Panc1 (cell line): Measurements from ENCODE around the gene AHSG. TPM values are rescaled to one million over a fixed set of nuclear protein-coding genes. Genes with fewer than 3 reads are reported as not detected.

Experiments used
- ATAC-seq: fragments of 200-7000 bp; cut with Tn5 transposase; 2 replicates; pipeline ENCODE4 v1.9.1; 2020; ENCODE audit warnings: mild to moderate bottlenecking, moderate library complexity
- BruUV-seq: library from RNA; stranded (reverse); fragments of 400-500 nt; replicated peaks from 2 replicates; lab custom pipeline; 2021; lab: Mats Ljungman, UMichigan
- CTCF ChIA-PET: fragments of 300-600 bp; sonication (Branson Sonifier 250); formaldehyde crosslinking; loops from one replicate; lab custom pipeline; 2022; ENCODE audit warnings: antibody characterized with exemption; lab: Charles Lee
- POLR2A ChIA-PET: fragments of 300-600 bp; sonication (Branson Sonifier 250); formaldehyde crosslinking; loops from one replicate; lab custom pipeline; 2022; ENCODE audit warnings: antibody characterized with exemption; lab: Charles Lee
- DNase-seq: peaks from one replicate; pipeline ENCODE4 v3.0.0-alpha.2; 2010; ENCODE audit warnings: low read depth, low spot score
- H3K27ac ChIP-seq: 2 replicates; pipeline ENCODE4 v1.5.1; 2011; ENCODE audit warnings: mild to moderate bottlenecking, low read length, inconsistent platforms
- H3K27me3 ChIP-seq: fragments of 200-500 bp; sonication (Bioruptor generic); 2 replicates; pipeline ENCODE4 v1.6.0; 2014; ENCODE audit warnings: low read length, inconsistent platforms; ENCODE audit not compliant: control insufficient read depth, insufficient read depth
- H3K36me3 ChIP-seq: fragments of 200-500 bp; sonication (Bioruptor generic); 2 replicates; pipeline ENCODE4 v1.5.1; 2014; ENCODE audit warnings: inconsistent platforms, mild to moderate bottlenecking, low read length, moderate library complexity; ENCODE audit not compliant: control insufficient read depth, insufficient read depth
- H3K4me1 ChIP-seq: 2 replicates; pipeline ENCODE4 v1.5.1; 2011; ENCODE audit warnings: inconsistent platforms, mild to moderate bottlenecking, low read length, moderate library complexity; ENCODE audit not compliant: control insufficient read depth, insufficient read depth
- H3K4me3 ChIP-seq, 2 experiments: 2 replicates each; pipeline ENCODE4 v1.5.1; 2011 to 2012; ENCODE audit warnings: low read depth in 2 of 2, low read length in 2 of 2, mild to moderate bottlenecking in 2 of 2, inconsistent platforms in 1 of 2, moderate library complexity in 1 of 2
- H3K9me3 ChIP-seq: fragments of 200-500 bp; sonication (Bioruptor generic); 2 replicates; pipeline ENCODE4 v1.5.1; 2014; ENCODE audit warnings: low read depth, mild to moderate bottlenecking, inconsistent platforms, low read length, moderate library complexity; ENCODE audit not compliant: control insufficient read depth, insufficient read depth
- POLR2AphosphoS5 ChIP-seq: IDR thresholded peaks from 2 replicates; pipeline ENCODE4 v1.6.1; 2012; ENCODE audit warnings: mild to moderate bottlenecking, low read depth, low read length, moderate library complexity
- SIN3A ChIP-seq: IDR thresholded peaks from 2 replicates; pipeline ENCODE4 v1.6.1; 2012; ENCODE audit warnings: low read depth, mild to moderate bottlenecking, low read length, moderate library complexity, borderline replicate concordance; ENCODE audit not compliant: insufficient read depth
- TCF7L2 ChIP-seq: IDR thresholded peaks from 2 replicates; pipeline ENCODE4 v1.6.1; 2011; ENCODE audit warnings: mild to moderate bottlenecking, low read depth, low read length, inconsistent platforms
- in situ Hi-C: cut with HindIII; loops from 2 replicates; pipeline ENCODE4 v1.10.0; 2016; ENCODE audit warnings: low sequenced_read_pairs, low pct_unique_long_range_greater_than_20kb
- intact Hi-C: fragments of 100-400 bp; cut with micrococcal nuclease; formaldehyde crosslinking; loops from one replicate; pipeline ENCODE4 v1.10.0; 2022; ENCODE audit not compliant: unreplicated experiment
- total RNA-seq: library from RNA; stranded (reverse); gene quantifications from one replicate; pipeline ENCODE4 v1.2.1, GENCODE V29; 2021; ENCODE audit not compliant: unreplicated experiment
- TF ChIP-seq, protein P1 (sequence below): fragments of 450-650 bp; IDR thresholded peaks from 2 replicates; pipeline ENCODE4 v1.5.1; 2017; ENCODE audit warnings: mild to moderate bottlenecking
- TF ChIP-seq, protein P2 (sequence below), 2 experiments: IDR thresholded peaks; 2 replicates each; pipeline ENCODE4 v1.6.1; 2011 to 2012; ENCODE audit warnings: low read depth in 2 of 2, control low read depth in 1 of 2, low read length in 1 of 2, mild to moderate bottlenecking in 1 of 2, moderate library complexity in 1 of 2; ENCODE audit not compliant: insufficient read depth in 1 of 2

The AHSG gene
- total RNA-seq, 1 experiment from 2014 or later, result 0.85 TPM

DNA sequence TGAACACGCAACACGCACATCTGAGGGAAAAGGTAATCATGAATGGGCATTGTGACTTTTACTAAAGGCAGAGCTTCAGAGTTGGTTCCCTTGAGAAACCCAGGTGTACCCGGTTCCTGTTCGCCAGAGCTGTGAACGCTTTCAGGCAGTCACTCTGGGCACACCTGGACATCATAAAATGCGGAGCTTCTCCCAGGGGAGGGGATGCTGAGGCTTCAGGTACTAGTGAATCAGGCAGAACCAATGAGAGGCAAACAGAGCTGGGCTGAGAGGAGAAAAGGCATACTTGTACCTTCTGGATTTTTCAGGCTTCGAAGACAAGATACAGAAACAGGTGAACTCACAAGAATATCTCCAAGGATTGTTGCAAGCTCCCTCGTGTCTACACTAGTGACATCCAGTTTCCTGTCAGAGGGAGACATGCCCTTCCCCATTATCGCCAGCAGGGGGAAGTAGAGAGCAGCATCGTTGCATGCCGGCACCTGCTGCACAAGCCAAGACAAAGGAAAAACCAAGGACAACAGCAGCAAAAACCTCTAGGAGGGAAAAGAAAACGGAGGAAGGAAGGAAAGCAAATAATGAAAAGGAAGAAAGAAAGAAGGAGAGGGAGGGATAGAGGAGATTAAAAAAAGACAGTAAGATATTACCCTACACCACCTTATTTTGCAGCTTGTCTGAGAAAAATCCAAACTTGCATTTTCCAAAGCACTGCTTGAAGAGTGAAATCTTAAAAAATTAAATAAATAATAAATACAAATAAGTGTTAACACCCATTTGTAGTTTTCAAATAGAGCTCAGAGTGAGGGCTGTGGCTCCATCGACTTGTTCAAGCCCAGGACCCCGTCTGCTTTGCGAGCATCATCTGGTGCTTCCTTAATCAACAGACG lies 2.0 kb downstream of the AHSG start:
- no peak overlapping the region for H3K4me3 ChIP-seq
- no peak overlapping the region for H3K27ac ChIP-seq
- no peaks in the 10 kb centered on the region for H3K9me3 ChIP-seq
- BruUV-seq, result no TSS peak
- in situ Hi-C loops (no loop called here), intact Hi-C loops (loop anchor here (1.0 kb wide), 1 partner anchor 206 kb away; no protein-coding TSS in a partner anchor)
- no peak for TF ChIP-seq POLR2AphosphoS5
- TF ChIP-seq, protein P1, sequence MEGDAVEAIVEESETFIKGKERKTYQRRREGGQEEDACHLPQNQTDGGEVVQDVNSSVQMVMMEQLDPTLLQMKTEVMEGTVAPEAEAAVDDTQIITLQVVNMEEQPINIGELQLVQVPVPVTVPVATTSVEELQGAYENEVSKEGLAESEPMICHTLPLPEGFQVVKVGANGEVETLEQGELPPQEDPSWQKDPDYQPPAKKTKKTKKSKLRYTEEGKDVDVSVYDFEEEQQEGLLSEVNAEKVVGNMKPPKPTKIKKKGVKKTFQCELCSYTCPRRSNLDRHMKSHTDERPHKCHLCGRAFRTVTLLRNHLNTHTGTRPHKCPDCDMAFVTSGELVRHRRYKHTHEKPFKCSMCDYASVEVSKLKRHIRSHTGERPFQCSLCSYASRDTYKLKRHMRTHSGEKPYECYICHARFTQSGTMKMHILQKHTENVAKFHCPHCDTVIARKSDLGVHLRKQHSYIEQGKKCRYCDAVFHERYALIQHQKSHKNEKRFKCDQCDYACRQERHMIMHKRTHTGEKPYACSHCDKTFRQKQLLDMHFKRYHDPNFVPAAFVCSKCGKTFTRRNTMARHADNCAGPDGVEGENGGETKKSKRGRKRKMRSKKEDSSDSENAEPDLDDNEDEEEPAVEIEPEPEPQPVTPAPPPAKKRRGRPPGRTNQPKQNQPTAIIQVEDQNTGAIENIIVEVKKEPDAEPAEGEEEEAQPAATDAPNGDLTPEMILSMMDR, result peak; percentile 99
- ChIA-PET CTCF (interaction anchor here (0.5 to 1.1 kb wide), 10 partner anchors 10 to 207 kb away, joined by 3 to 17 read pairs (median 4); partner anchors contain the start of genes DNAJB11 and EIF4A2), POLR2A (interaction anchor here (0.7 kb wide), 1 partner anchor 462 kb away, joined by 3 read pairs; no protein-coding TSS in a partner anchor)
- peak; percentile 78 for DNase-seq
- H3K36me3 ChIP-seq, result no peaks in the 10 kb centered on the region
- H3K4me1 ChIP-seq, result 0 out of 2 replicates have a peak, but pooled peaks cover 6% of the 10 kb centered on the region
- peak; percentile 77 for ATAC-seq
- peaks cover 12% of the 10 kb centered on the region for H3K27me3 ChIP-seq

DNA sequence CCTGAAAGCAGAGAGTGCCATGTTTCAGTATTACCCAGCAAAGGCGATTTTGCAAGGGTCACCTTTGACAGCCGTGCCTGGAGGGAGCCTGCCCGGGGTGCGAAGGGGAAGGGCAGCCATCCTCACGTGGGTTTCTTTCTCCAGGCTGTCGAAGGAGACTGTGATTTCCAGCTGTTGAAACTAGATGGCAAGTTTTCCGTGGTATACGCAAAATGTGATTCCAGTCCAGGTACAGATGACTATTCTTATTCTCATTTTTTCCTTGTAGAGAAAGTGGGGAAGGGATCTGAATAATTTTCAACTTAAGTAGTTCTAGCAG lies 3.4 kb downstream of the AHSG start:
- intact Hi-C loops, result loop anchor here (2.0 kb wide), 1 partner anchor 137 kb away; no protein-coding TSS in a partner anchor
- in situ Hi-C loops, result no loop called here

More for the DNA sequence above, 3.4 kb downstream of the AHSG start:
- H3K4me3 ChIP-seq, result no peak overlapping the region
- no peak for DNase-seq
- no peak for ATAC-seq
- no peaks in the 10 kb centered on the region for H3K9me3 ChIP-seq
- no TSS peak for BruUV-seq
- H3K27ac ChIP-seq, result no peak overlapping the region
- TF ChIP-seq POLR2AphosphoS5 (no peak), TCF7L2 (no peak), SIN3A (no peak)
- TF ChIP-seq, protein P2, sequence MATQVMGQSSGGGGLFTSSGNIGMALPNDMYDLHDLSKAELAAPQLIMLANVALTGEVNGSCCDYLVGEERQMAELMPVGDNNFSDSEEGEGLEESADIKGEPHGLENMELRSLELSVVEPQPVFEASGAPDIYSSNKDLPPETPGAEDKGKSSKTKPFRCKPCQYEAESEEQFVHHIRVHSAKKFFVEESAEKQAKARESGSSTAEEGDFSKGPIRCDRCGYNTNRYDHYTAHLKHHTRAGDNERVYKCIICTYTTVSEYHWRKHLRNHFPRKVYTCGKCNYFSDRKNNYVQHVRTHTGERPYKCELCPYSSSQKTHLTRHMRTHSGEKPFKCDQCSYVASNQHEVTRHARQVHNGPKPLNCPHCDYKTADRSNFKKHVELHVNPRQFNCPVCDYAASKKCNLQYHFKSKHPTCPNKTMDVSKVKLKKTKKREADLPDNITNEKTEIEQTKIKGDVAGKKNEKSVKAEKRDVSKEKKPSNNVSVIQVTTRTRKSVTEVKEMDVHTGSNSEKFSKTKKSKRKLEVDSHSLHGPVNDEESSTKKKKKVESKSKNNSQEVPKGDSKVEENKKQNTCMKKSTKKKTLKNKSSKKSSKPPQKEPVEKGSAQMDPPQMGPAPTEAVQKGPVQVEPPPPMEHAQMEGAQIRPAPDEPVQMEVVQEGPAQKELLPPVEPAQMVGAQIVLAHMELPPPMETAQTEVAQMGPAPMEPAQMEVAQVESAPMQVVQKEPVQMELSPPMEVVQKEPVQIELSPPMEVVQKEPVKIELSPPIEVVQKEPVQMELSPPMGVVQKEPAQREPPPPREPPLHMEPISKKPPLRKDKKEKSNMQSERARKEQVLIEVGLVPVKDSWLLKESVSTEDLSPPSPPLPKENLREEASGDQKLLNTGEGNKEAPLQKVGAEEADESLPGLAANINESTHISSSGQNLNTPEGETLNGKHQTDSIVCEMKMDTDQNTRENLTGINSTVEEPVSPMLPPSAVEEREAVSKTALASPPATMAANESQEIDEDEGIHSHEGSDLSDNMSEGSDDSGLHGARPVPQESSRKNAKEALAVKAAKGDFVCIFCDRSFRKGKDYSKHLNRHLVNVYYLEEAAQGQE (IDR thresholded peaks at IDR 0.05; ENCODE audit: insufficient read depth in 1 of 2, low read depth in 2 of 2, low read length in 1 of 2), result no peak
- TF ChIP-seq, protein P1, result no peak
- ChIA-PET POLR2A (no interaction called here), CTCF (interaction anchor here (0.6 to 2.3 kb wide), 4 partner anchors 14 to 208 kb away, joined by 3 to 6 read pairs (median 4); no protein-coding TSS in a partner anchor)
- 0 out of 2 replicates have a peak, but pooled peaks cover 6% of the 10 kb centered on the region for H3K4me1 ChIP-seq
- H3K27me3 ChIP-seq, result peaks cover 12% of the 10 kb centered on the region
- no peaks in the 10 kb centered on the region for H3K36me3 ChIP-seq
